Left lung (tissue), 10 donors: ENCODE data around the gene SWSAP1. TPM values are rescaled to one million over a fixed set of nuclear protein-coding genes. Genes with fewer than 3 reads are reported as not detected.

ENCODE experiments used
- ATAC-seq: fragments of 200-7000 bp; cut with Tn5 transposase; one replicate; pipeline ENCODE4 v1.9.1; 2020; ENCODE audit warnings: moderate library complexity
- DNase-seq, 4 donors: peaks; one replicate each; pipeline ENCODE4 v3.0.0-alpha.2; 2013 to 2020
- H3K27ac ChIP-seq, 2 donors: fragments of 200-600 bp; sonication (generic) in 1 of 2; one replicate each; pipeline versions ENCODE4 v1.5.0 to v1.8.0; 2020 to 2021
- H3K27me3 ChIP-seq, 2 donors: fragments of 200-600 bp; sonication (generic) in 1 of 2; one replicate each; pipeline versions ENCODE4 v1.5.0 to v1.8.0; 2020 to 2021
- H3K36me3 ChIP-seq, 2 donors: fragments of 200-600 bp; sonication (generic) in 1 of 2; one replicate each; pipeline versions ENCODE4 v1.5.0 to v1.8.0; 2020 to 2021
- H3K4me1 ChIP-seq, 2 donors: fragments of 200-600 bp; one replicate each; pipeline ENCODE4 v1.8.0; 2021
- H3K4me3 ChIP-seq, 2 donors: fragments of 200-600 bp; sonication (generic) in 1 of 2; one replicate each; pipeline versions ENCODE4 v1.5.0 to v1.8.0; 2020 to 2021; ENCODE audit warnings: mild to moderate bottlenecking in 1 of 2
- H3K9me3 ChIP-seq, 2 donors: fragments of 200-600 bp; sonication (generic) in 1 of 2; one replicate each; pipeline versions ENCODE4 v1.5.0 to v1.8.0; 2020 to 2021
- intact Hi-C, 2 donors: fragments of 100-400 bp; cut with DNase I; formaldehyde crosslinking; loops; one replicate each; pipeline versions ENCODE4 v1.11.2 to v1.14.2; 2022
- polyA plus RNA-seq, 6 donors: library from polyadenylated mRNA; unstranded; fragments of 120-200 nt; gene quantifications; one replicate each; pipeline ENCODE4 v1.2.1, GENCODE V29; 2013; ENCODE audit not compliant: insufficient read length in 6 of 6
- total RNA-seq, 2 donors: library from RNA; stranded (reverse); fragmentation: NEBNext Ultra II Directional; extraction: Animal tissue kit (Norgen Biotek cat#: 25700); gene quantifications; one replicate each; pipeline ENCODE4 v1.2.1, GENCODE V29; 2021
- TF ChIP-seq, protein P1 (sequence below), 2 donors: fragments of 200-600 bp; sonication (generic) in 1 of 2; IDR thresholded peaks; one replicate each; pipeline versions ENCODE4 v1.5.0 to v1.8.0; 2021; ENCODE audit warnings: antibody characterized with exemption in 2 of 2
- donor health status: DM: no; HTN: yes; CAD: no.
- donor health status: DM: no; HTN: no; CAD: no.

The SWSAP1 gene
- total and polyA plus RNA-seq, 8 donors, result 1.8 to 3.2 (median 2.8) TPM

DNA sequence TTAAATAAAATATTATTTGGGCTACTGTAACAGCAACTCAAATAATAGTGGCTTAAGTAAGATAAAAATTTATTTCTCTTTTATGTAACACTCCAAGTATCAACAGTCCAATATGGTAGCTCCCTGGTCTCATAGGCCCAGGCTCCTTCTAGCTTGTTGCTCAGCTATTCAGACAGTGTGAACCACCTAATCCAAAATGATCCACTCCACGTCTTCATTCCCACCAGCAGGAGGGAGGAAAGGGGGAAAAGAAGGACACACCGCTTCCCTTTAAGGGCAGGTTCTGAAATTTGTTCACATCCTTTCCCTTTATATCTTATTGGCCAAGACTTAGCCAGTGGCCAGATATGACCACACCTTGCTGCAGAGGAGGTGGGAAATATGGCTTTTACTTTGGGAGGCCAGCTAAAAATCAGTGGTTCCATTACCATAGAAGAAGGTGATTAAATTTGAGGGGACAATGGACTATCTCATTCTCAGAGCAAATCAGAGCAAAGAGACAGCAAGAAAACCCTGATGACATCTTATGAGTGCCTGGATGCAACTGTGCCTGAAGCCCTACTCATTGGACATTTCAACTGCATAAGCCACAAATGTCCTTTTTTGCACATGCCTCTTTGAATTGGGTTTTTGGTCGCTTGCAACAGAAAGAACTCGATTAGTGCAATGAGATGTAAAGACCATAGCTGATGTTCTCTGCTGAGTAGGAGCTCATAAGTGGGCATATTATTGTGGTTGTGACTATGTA, 16.6 kb downstream of the SWSAP1 start:
- TF ChIP-seq, protein P1, sequence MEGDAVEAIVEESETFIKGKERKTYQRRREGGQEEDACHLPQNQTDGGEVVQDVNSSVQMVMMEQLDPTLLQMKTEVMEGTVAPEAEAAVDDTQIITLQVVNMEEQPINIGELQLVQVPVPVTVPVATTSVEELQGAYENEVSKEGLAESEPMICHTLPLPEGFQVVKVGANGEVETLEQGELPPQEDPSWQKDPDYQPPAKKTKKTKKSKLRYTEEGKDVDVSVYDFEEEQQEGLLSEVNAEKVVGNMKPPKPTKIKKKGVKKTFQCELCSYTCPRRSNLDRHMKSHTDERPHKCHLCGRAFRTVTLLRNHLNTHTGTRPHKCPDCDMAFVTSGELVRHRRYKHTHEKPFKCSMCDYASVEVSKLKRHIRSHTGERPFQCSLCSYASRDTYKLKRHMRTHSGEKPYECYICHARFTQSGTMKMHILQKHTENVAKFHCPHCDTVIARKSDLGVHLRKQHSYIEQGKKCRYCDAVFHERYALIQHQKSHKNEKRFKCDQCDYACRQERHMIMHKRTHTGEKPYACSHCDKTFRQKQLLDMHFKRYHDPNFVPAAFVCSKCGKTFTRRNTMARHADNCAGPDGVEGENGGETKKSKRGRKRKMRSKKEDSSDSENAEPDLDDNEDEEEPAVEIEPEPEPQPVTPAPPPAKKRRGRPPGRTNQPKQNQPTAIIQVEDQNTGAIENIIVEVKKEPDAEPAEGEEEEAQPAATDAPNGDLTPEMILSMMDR (IDR thresholded peaks at IDR 0.05), result no peak
- peaks cover 0 to 15% of the 10 kb centered on the region in 2 donors for H3K4me1 ChIP-seq
- ATAC-seq (no peak), DNase-seq (no peak)
- no peak overlapping the region for H3K4me3 ChIP-seq
- H3K36me3 ChIP-seq, result no peaks in the 10 kb centered on the region
- no peaks in the 10 kb centered on the region for H3K27me3 ChIP-seq
- H3K9me3 ChIP-seq, result peaks cover 0 to 10% of the 10 kb centered on the region in 2 donors
- no peak overlapping the region for H3K27ac ChIP-seq
- intact Hi-C loops, result no loop called here

DNA sequence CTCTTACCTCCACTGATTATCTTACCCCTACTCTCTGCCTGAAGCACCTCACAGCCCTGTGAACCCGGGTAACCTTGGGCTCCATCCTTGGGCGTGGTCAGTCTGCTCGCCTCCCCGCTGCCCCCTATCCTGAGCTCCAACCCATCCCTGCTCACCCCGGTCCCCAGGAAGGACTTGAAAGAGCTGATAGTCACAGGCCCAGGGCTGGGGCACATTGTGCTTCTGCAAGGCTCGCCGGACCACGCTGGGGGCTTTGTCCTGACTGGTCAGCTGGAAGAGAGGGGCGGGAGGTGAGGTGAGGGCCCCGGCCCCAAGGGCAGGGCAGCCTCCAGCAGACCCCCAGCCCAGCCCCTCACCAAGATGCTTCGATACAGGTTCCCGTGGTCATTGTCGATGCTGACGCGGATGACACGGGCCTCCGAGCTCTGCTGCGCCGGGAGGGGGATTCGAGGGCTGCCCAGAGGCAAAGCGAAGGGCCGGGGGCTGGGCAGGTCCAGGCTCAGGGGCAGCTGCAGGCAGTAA, 22.7 kb downstream of the SWSAP1 start:
- DNase-seq, result no peak
- Histone ChIP-seq H3K4me3 (no peak overlapping the region), H3K9me3 (no peaks in the 10 kb centered on the region), H3K4me1 (no peaks in the 10 kb centered on the region), H3K27me3 (no peaks in the 10 kb centered on the region), H3K27ac (no peak overlapping the region), H3K36me3 (peaks cover 0 to 12% of the 10 kb centered on the region in 2 donors)
- ATAC-seq, result no peak
- intact Hi-C loops, result no loop called here
- TF ChIP-seq, protein P1 (IDR thresholded peaks at IDR 0.05), result no peak

GRCh38 chr19:11399667-11400066, 25.2 kb downstream of the SWSAP1 start:
- H3K4me3 ChIP-seq, result no peak overlapping the region
- no peak overlapping the region for H3K27ac ChIP-seq
- TF ChIP-seq, protein P1 (IDR thresholded peaks at IDR 0.05), result no peak
- intact Hi-C loops, result no loop called here
- DNase-seq (no peak), ATAC-seq (no peak)
- no peaks in the 10 kb centered on the region for H3K27me3 ChIP-seq
- H3K36me3 ChIP-seq, result peaks cover 0 to 19% of the 10 kb centered on the region in 2 donors
- no peaks in the 10 kb centered on the region for H3K9me3 ChIP-seq
- H3K4me1 ChIP-seq, result no peaks in the 10 kb centered on the region

DNA sequence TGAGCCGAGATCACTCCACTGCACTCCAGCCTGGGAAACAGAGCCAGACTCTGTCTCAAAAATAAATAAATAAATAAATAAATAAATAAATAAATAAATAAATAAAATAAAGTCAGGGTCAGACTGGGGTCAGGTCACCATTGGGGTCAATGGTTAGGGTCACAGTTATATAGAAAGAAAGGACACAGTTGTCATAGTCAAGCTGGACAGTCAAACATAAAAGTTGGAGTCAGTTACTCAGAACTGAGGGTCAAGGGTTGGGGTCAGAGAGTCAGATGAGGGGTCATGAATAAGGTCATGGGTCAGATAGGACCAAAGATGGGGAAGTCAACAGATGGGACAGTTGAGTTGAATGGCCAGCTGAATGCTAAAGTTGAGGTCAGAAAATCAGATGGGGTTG, 26.3 kb downstream of the SWSAP1 start:
- Histone ChIP-seq H3K27ac (no peak overlapping the region), H3K27me3 (peaks cover 0 to under 1% of the 10 kb centered on the region in 2 donors), H3K4me3 (no peak overlapping the region), H3K36me3 (peaks cover 0 to 19% of the 10 kb centered on the region in 2 donors), H3K4me1 (no peaks in the 10 kb centered on the region), H3K9me3 (no peaks in the 10 kb centered on the region)
- ATAC-seq (no peak), DNase-seq (no peak)
- intact Hi-C loops, result no loop called here
- TF ChIP-seq, protein P1 (IDR thresholded peaks at IDR 0.05), result no peak

DNA sequence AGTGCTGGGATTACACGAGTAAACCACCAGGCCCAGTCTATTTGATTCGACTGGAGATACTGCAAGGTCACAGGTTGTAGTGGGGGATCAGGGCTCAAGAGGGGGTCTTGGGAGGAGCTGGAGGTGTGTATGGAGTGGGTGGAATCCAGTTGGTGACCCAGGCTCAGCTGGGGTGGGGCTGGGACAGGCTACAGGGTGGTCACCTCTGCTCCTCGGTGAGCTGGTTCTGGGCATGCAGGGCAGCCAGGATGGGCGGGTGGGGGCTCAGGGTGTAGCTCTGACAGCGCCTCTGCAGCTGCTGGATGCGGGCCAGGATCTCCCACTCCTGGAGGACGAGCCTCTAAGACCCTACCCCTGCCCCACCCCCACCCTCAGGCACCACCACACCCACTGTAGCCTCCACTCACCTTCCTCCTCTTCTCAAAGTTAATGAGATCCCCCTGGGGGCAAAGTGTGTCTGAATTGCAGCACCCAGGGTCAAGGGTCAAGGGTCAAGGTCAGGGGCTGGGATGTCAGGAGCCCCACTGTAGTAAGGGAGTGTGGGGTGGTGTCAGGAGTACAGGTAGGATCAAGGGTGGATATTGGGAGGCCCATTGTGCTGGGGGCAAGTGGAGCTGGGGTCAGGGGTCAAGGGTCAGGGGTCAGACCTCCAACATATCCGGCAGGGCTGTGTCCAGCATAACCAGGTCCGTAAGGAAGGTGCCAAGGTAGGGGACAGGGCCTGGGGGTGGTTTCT, 27.5 kb downstream of the SWSAP1 start:
- TF ChIP-seq, protein P1 (IDR thresholded peaks at IDR 0.05), result no peak
- ATAC-seq (no peak), DNase-seq (peak in 1 of 4 donors; percentile 34)
- Histone ChIP-seq H3K4me1 (peaks cover 0 to 10% of the 10 kb centered on the region in 2 donors), H3K27me3 (peaks cover 0 to 9% of the 10 kb centered on the region in 2 donors), H3K27ac (no peak overlapping the region), H3K36me3 (peaks cover 0 to 19% of the 10 kb centered on the region in 2 donors), H3K9me3 (no peaks in the 10 kb centered on the region), H3K4me3 (no peak overlapping the region)
- intact Hi-C loops, result no loop called here
